K562 (cell line): ENCODE results near the gene ZBTB24. TPM values are rescaled to one million over a fixed set of nuclear protein-coding genes. Genes with fewer than 3 reads are reported as not detected.

Experiments
- ATAC-seq: fragments of 200-7000 bp; cut with Tn5 transposase; 3 replicates; pipeline ENCODE4 v1.9.1; 2020; ENCODE audit warnings: moderate library complexity
- BruUV-seq: library from RNA; stranded (reverse); fragments of 400-500 nt; replicated peaks from 2 replicates; lab custom pipeline; 2021; lab: Mats Ljungman, UMichigan
- CTCF ChIA-PET: fragments of 300-600 bp; formaldehyde crosslinking; extraction: SDS; loops from one replicate; lab custom pipeline; 2021; ENCODE audit warnings: low intra/inter-chr PET ratio; lab: Yijun Ruan, JAX
- POLR2A ChIA-PET: fragments of 300-600, 350-650 bp; sonication (Branson Sonifier 250); formaldehyde crosslinking; extraction: SDS; loops from one replicate; lab custom pipeline; 2021; ENCODE audit warnings: antibody characterized with exemption, inconsistent platforms; lab: Yijun Ruan, JAX
- DNase-seq, 4 experiments: peaks; one replicate each; pipeline versions ENCODE4 v3.0.0 to v3.0.0-alpha.2; 2011 to 2018; ENCODE audit warnings: low spot score in 3 of 4, mixed read lengths in 3 of 4; ENCODE audit errors: extremely low read depth in 1 of 4
- FAIRE-seq: peaks from 2 replicates; lab custom pipeline; 2011; peaks lifted over from hg19 to GRCh38; lab: Jason Lieb, UNC
- H2AFZ ChIP-seq: 2 replicates; pipeline ENCODE4 v1.6.0; 2011; ENCODE audit warnings: low read depth, low read length, control low read depth, inconsistent platforms
- H3K27ac ChIP-seq: fragments of 200-600 bp; 3 replicates; pipeline ENCODE4 v1.8.0; 2011; ENCODE audit warnings: low read depth, mild to moderate bottlenecking, control low read depth, inconsistent platforms, low read length, moderate library complexity, mixed read lengths; ENCODE audit errors: extremely low read depth
- H3K27me3 ChIP-seq, 2 experiments: fragments of 300-600 bp in 1 of 2; 2 replicates in 1 of 2; 3 replicates in 1 of 2; pipeline versions ENCODE4 v1.6.0 to v1.8.0; 2011; ENCODE audit warnings: inconsistent platforms in 2 of 2, low read length in 2 of 2, mild to moderate bottlenecking in 1 of 2, mixed read lengths in 1 of 2, moderate library complexity in 1 of 2; ENCODE audit not compliant: control insufficient read depth in 2 of 2, insufficient read depth in 2 of 2
- H3K36me3 ChIP-seq: fragments of 300-600 bp; 3 replicates; pipeline ENCODE4 v1.8.0; 2011; ENCODE audit warnings: mild to moderate bottlenecking, low read length, inconsistent platforms; ENCODE audit not compliant: control insufficient read depth, insufficient read depth
- H3K4me1 ChIP-seq, 2 experiments: fragments of 200-600 bp in 1 of 2; replicated peaks in 1 of 2; 2 replicates in 1 of 2; 3 replicates in 1 of 2; pipeline versions ENCODE4 v1.5.1 to v1.8.0; 2011; ENCODE audit warnings: inconsistent platforms in 2 of 2, low read length in 2 of 2, mild to moderate bottlenecking in 1 of 2, mixed read lengths in 1 of 2, moderate library complexity in 1 of 2; ENCODE audit not compliant: control insufficient read depth in 2 of 2, insufficient read depth in 2 of 2
- H3K4me2 ChIP-seq: 2 replicates; pipeline ENCODE4 v1.6.1; 2011; ENCODE audit warnings: low read length, control low read depth, inconsistent platforms, mixed read lengths; ENCODE audit not compliant: insufficient read depth
- H3K4me3 ChIP-seq: fragments of 200-600 bp; sonication (generic), shearing (Covaris generic); 2 replicates; pipeline ENCODE4 v1.5.1; 2016; ENCODE audit warnings: control low read depth, inconsistent platforms
- H3K79me2 ChIP-seq: fragments of 200-600 bp; 3 replicates; pipeline ENCODE4 v1.8.0; 2011; ENCODE audit warnings: low read length, inconsistent platforms; ENCODE audit not compliant: control insufficient read depth, insufficient read depth
- H3K9ac ChIP-seq, 2 experiments: 2 replicates each; pipeline versions ENCODE4 v1.6.0 to v1.6.1; 2011; ENCODE audit warnings: low read depth in 2 of 2, low read length in 2 of 2, control low read depth in 1 of 2, inconsistent platforms in 1 of 2, mild to moderate bottlenecking in 1 of 2, mixed read lengths in 1 of 2; ENCODE audit not compliant: insufficient read depth in 1 of 2
- H3K9me1 ChIP-seq: one replicate; pipeline ENCODE4 v1.6.0; 2011; ENCODE audit warnings: inconsistent platforms, mild to moderate bottlenecking, low read length, moderate library complexity; ENCODE audit not compliant: control insufficient read depth, insufficient read depth
- H3K9me3 ChIP-seq: replicated peaks from 2 replicates; pipeline ENCODE4 v1.5.1; 2011; ENCODE audit warnings: low read depth, low read length, inconsistent platforms; ENCODE audit not compliant: control insufficient read depth, insufficient read depth
- H4K20me1 ChIP-seq: replicated peaks from 2 replicates; pipeline ENCODE4 v1.6.1; 2011; ENCODE audit warnings: low read length, inconsistent platforms, mixed read lengths; ENCODE audit not compliant: control insufficient read depth, insufficient read depth
- FOXJ2 ChIP-seq: fragments of 200-800 bp; sonication (Bioruptor generic); IDR thresholded peaks from 2 replicates; pipeline ENCODE4 v1.6.1; 2016; ENCODE audit warnings: missing genetic modification characterization, missing compliant biosample characterization
- NCOR1 ChIP-seq: fragments of 450-650 bp; IDR thresholded peaks from 2 replicates; pipeline ENCODE4 v1.6.1; 2016; ENCODE audit warnings: mild to moderate bottlenecking, moderate library complexity
- NONO ChIP-seq, 2 experiments: fragments of 200-400 bp in 1 of 2; fragments of 450-650 bp in 1 of 2; formaldehyde crosslinking in 1 of 2; IDR thresholded peaks; 2 replicates each; pipeline ENCODE4 v1.6.1; 2017; ENCODE audit warnings: low read depth in 2 of 2, mild to moderate bottlenecking in 2 of 2, moderate library complexity in 2 of 2, low read length in 1 of 2
- PATZ1 ChIP-seq: fragments of 250-450 bp; sonication (Bioruptor Pico); IDR thresholded peaks from 2 replicates; pipeline ENCODE4 v1.5.0; 2020; ENCODE audit warnings: mild to moderate bottlenecking, borderline replicate concordance
- RAD51 ChIP-seq: fragments of 450-650 bp; IDR thresholded peaks from 2 replicates; pipeline ENCODE4 v1.7.1; 2016; ENCODE audit warnings: low read depth, mild to moderate bottlenecking, borderline replicate concordance
- SOX6 ChIP-seq: fragments of 450-650 bp; IDR thresholded peaks from 2 replicates; pipeline ENCODE4 v1.6.1; 2014; ENCODE audit warnings: mild to moderate bottlenecking
- SRSF1 ChIP-seq: fragments of 200-400 bp; formaldehyde crosslinking; IDR thresholded peaks from 2 replicates; pipeline ENCODE4 v1.6.1; 2017; ENCODE audit warnings: mild to moderate bottlenecking, low read depth, low read length, moderate library complexity
- TAF9B ChIP-seq: fragments of 450-650 bp; IDR thresholded peaks from 2 replicates; pipeline ENCODE4 v1.6.1; 2018; ENCODE audit warnings: mild to moderate bottlenecking; ENCODE audit not compliant: partially characterized antibody
- TCF3 ChIP-seq: sonication (generic); formaldehyde crosslinking; IDR thresholded peaks from 2 replicates; pipeline ENCODE4 v1.4.0; 2020; ENCODE audit warnings: mild to moderate bottlenecking, missing genetic modification reagents
- ZBTB7A ChIP-seq: IDR thresholded peaks from 2 replicates; pipeline ENCODE4 v1.6.1; 2011; ENCODE audit warnings: low read depth, mild to moderate bottlenecking, low read length, moderate library complexity, borderline replicate concordance; ENCODE audit not compliant: control insufficient read depth
- ZC3H8 ChIP-seq: fragments of 450-650 bp; IDR thresholded peaks from 2 replicates; pipeline ENCODE4 v1.6.1; 2017
- ZNF165 ChIP-seq: fragments of 250-450 bp; sonication (Bioruptor Pico); IDR thresholded peaks from 2 replicates; pipeline ENCODE4 v1.4.0; 2020; ENCODE audit warnings: borderline replicate concordance
- ZNF212 ChIP-seq: fragments of 450-650 bp; formaldehyde crosslinking; IDR thresholded peaks from 2 replicates; pipeline ENCODE4 v1.4.0; 2020; ENCODE audit warnings: mild to moderate bottlenecking
- ZNF232 ChIP-seq: sonication (generic); formaldehyde crosslinking; IDR thresholded peaks from 2 replicates; pipeline ENCODE4 v1.8.0; 2022; ENCODE audit warnings: mild to moderate bottlenecking, missing genetic modification reagents
- WGBS: fragments of 100-300 bp; shearing (Covaris generic); methylation state at CpG from one replicate; pipeline ENCODE4 v1.1.6; 2016; ENCODE audit warnings: low coverage, mixed read lengths; ENCODE audit not compliant: insufficient coverage; ENCODE audit errors: missing lambda C conversion rate; 5-methylcytosine and 5-hydroxymethylcytosine counted together
- in situ Hi-C: fragments of 300-500 bp; cut with MboI; formaldehyde crosslinking; loops from 4 replicates; pipeline ENCODE4 v1.15.0; 2018; ENCODE audit warnings: inconsistent platforms, mixed read lengths
- intact Hi-C: fragments of 100-400 bp; cut with micrococcal nuclease; formaldehyde crosslinking; loops from 2 replicates; pipeline ENCODE4 v1.14.2; 2022
- polyA plus RNA-seq, 8 experiments: library from polyadenylated mRNA; depleted of rRNA in 4 of 8; stranded (reverse) in 5 of 8; unstranded in 3 of 8; fragments of >200 nt; fragmentation: Nextera tagmentation in 2 of 8; fragmentation: Illumina TruSeq in 1 of 8; extraction: Ambion mirVana in 2 of 8; extraction: Trizol in 1 of 8; gene quantifications; 2 replicates each; pipeline versions ENCODE4 v1.2.1 to v1.2.3, GENCODE V29; 2011 to 2014; ENCODE audit warnings: inconsistent platforms in 1 of 8, missing spikeins in 1 of 8
- total RNA-seq, 7 experiments: library from RNA; depleted of rRNA in 6 of 7; stranded (reverse); fragments of >200 nt in 6 of 7; fragmentation: Illumina TruSeq in 2 of 7; extraction: Trizol in 2 of 7; gene quantifications; 2 replicates each; pipeline versions ENCODE4 v1.2.1 to v1.2.3, GENCODE V29; 2011 to 2021; ENCODE audit warnings: low replicate concordance in 1 of 7

The ZBTB24 gene
- total and polyA plus RNA-seq, 9 of the 15 experiments (the other 6 are each of a cell fraction or from before 2014, with no cell fraction given): 2.0 to 16.7 (median 8.3) TPM

DNA sequence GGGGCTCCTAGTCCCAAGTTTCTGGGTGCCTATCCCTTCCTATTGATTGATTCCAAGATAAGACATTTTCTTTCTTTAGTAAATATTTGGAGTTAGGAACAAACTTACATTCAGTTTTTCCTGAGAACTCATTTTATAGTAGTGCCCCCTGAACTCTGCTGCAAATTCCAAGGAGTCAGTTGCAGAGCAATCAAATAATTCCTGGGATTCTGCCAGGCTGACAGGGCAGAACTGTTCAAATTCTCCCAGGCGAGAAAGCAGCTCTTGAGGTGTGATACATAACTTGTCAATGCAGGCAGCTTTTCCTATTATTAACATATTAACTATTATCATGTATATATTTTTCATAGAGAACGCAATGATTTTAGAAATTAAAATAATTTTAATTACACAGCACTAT lies 15.9 kb upstream of the ZBTB24 start (continued):
- TF ChIP-seq NCOR1 (no peak), TAF9B (no peak)

DNA sequence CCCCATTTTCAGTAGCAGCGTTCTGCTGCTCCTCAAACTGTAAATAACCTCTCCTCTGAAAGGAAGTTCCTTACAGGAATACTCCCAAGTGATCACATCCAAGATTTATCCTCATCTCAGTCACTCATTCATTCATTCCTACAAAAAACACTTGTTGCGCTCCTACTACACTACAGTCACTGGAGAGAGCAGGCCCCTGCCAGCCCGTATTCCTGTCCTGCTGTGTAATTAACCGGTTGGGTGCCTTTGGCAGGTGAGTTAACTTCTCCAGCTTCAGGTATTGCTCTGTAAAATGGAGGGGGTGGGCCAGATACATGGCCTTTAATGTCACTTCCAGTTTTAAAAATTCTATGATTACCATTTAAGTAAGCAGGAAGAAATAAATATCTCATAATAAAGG lies 15.0 kb upstream of the ZBTB24 start:
- TF ChIP-seq NONO (IDR thresholded peaks at IDR 0.05; ENCODE audit: low read depth in 2 of 2, low read length in 1 of 2): no peak
- TF ChIP-seq ZBTB7A: no peak
- no peak for TF ChIP-seq SRSF1
- TF ChIP-seq SOX6: no peak
- no peak for TF ChIP-seq ZNF165
- no peak for TF ChIP-seq TCF3 (CRISPR knock-in tag)
- TF ChIP-seq ZC3H8: no peak
- TF ChIP-seq RAD51: no peak
- no peak for TF ChIP-seq PATZ1 (CRISPR knock-in tag)
- no peak for TF ChIP-seq ZNF232 (CRISPR knock-in tag)
- TF ChIP-seq ZNF212 (CRISPR knock-in tag): no peak
- TF ChIP-seq FOXJ2 (tag): no peak
- TF ChIP-seq, all 486 proteins: peak for 0
- H3K9me1 ChIP-seq: no peaks in the 10 kb centered on the region
- FAIRE-seq (no peak), DNase-seq (no peak), ATAC-seq (no peak)
- no peaks in the 10 kb centered on the region for H3K36me3 ChIP-seq
- no peaks in the 10 kb centered on the region for H3K9me3 ChIP-seq
- H4K20me1 ChIP-seq: no peaks in the 10 kb centered on the region
- intact Hi-C loops (no loop called here), in situ Hi-C loops (no loop called here)
- POLR2A ChIA-PET: interaction anchor here (0.9 kb wide), 1 partner anchor 11 kb away, joined by 4 read pairs; no protein-coding TSS in a partner anchor
- H2AFZ ChIP-seq: no peak overlapping the region
- 17% methylated on average over 4 of the region's 4 CpGs for WGBS
- H3K4me3 ChIP-seq: no peak overlapping the region
- H3K27me3 ChIP-seq: peaks cover 11 to 26% of the 10 kb centered on the region in 2 experiments
- no TSS peak for BruUV-seq
- no peak overlapping the region for H3K4me2 ChIP-seq
- no peaks in the 10 kb centered on the region for H3K79me2 ChIP-seq
- H3K27ac ChIP-seq: no peak overlapping the region
- H3K9ac ChIP-seq: no peak overlapping the region
- H3K4me1 ChIP-seq: no peaks in the 10 kb centered on the region
- CTCF ChIA-PET: no interaction called here
